ENCODE data around the gene MAPK12. TPM values are rescaled to one million over a fixed set of nuclear protein-coding genes. Genes with fewer than 3 reads are reported as not detected.

Gene MAPK12
- total RNA-seq, 2 experiments from 2014 or later, result 12.3 to 12.4 TPM

DNA sequence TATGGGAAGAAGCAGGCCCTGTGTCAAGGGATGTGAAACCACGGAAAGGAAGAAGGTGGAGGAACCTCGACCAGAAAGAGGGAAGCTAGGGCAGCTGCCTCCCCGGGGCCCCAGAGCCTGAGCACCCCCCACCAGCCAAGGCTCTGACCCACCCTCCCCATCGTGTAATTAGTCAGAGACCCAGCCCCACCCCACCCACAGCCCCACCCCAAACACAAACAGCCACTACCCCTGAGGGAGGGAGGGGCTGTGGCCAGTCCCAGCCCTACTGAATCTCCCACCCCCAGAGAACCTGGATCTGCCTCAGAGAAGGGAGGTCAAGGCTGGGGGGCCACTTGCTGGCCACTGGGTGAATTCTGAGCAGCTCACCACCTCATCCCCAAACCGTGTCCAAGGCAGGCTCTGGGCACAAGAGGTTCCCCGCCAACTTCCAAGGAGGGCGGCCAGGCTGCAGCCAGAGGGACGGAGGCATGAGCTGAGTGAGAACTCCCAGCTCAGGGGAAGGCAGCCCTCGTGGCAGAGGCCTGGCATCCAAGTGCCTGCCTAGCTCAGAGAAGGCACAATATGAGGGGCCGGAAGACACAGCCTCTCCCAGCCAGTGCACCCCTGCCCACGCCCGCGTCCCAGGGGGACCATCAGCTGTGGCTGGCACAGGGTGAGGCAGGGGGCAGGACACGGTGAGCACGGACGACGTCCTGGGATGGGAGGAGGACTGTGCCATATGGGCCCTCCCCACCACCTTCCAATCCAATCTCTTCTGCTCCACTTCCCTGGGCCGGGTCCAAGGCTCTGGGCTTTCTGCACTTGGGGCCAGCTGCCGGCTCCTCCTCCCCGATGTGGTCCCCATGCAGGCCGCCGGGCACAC lies 43.3 kb upstream of the MAPK12 start:
- Mint-ChIP-seq H3K27me3 (ENCODE audit: low read depth) (peaks cover 18% of the 10 kb centered on the region), H3K27ac (no peak overlapping the region), H3K4me1 (ENCODE audit: low read depth) (peaks cover 6% of the 10 kb centered on the region), H3K4me3 (no peak overlapping the region), H3K36me3 (ENCODE audit: low read depth) (no peaks in the 10 kb centered on the region), H3K9me3 (no peaks in the 10 kb centered on the region)
- intact Hi-C loops (cut with micrococcal nuclease), result no loop called here
- DNase-seq, result no peak
- CTCF ChIA-PET, result no interaction called here

DNA sequence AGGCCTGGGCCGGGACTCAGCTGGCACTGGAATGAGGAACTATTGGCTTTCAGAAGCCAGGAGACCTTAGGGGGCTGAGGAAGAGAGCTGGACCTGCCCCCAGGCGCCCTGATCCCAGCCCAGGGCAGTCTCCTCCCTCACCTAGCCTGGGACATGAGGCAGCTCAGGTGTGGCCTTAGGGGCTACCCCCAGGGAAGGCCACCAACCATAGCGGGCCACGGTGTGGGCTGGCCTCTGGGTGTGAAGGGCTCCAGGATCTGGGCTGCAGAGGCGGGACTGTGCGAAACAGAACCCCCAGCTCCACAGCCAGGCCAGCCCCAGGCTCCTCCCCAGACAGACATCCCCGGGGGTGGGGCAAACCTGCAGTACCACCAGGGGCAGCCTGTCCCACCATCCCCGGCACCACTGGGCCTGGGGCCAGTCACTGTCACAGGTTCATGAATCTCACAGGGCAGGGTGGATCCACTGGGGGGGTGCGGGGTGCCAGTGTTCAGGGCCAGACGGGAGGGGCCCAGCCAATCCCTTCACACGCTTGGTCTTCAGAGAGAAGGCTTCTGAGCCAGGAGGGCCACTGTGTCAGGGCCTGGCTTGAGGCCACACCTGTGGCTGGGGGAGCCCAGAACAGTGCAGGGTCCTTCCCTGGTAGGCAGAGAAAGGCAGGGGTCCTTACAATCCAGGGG lies 42.5 kb upstream of the MAPK12 start:
- Mint-ChIP-seq H3K9me3 (no peaks in the 10 kb centered on the region), H3K4me3 (no peak overlapping the region)
- DNase-seq, result no peak

DNA sequence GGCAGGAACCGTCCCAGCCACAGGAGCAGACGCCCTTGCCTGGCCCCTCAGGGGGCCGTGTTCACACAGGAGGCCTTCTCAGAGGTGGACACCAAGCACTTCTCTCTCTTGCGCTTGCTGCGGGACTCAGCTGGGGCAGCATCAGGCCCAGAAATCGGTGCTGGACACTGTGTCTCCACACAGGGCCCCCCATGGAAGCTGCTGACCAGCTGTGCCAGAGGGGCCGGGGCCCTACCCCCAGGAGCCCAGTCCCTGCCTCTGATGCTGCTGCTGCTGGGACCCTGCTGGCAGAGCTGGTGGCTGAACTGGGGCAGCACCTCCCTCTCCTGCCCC lies 42.0 kb upstream of the MAPK12 start:
- intact Hi-C loops (cut with micrococcal nuclease), result no loop called here
- DNase-seq, result no peak
- no peaks in the 10 kb centered on the region for H3K9me3 Mint-ChIP-seq
- CTCF ChIA-PET, result no interaction called here
- peaks cover 20% of the 10 kb centered on the region for H3K27me3 Mint-ChIP-seq (ENCODE audit: low read depth)
- H3K27ac Mint-ChIP-seq, result no peak overlapping the region
- no peaks in the 10 kb centered on the region for H3K36me3 Mint-ChIP-seq (ENCODE audit: low read depth)
- peaks cover 6% of the 10 kb centered on the region for H3K4me1 Mint-ChIP-seq (ENCODE audit: low read depth)
- no peak overlapping the region for H3K4me3 Mint-ChIP-seq

More for the DNA sequence above, 42.5 kb upstream of the MAPK12 start:
- H3K36me3 Mint-ChIP-seq (ENCODE audit: low read depth), result no peaks in the 10 kb centered on the region
- intact Hi-C loops (cut with micrococcal nuclease), result no loop called here
- H3K4me1 Mint-ChIP-seq (ENCODE audit: low read depth), result peaks cover 6% of the 10 kb centered on the region
- no peak overlapping the region for H3K27ac Mint-ChIP-seq
- CTCF ChIA-PET, result no interaction called here
- H3K27me3 Mint-ChIP-seq (ENCODE audit: low read depth), result peaks cover 18% of the 10 kb centered on the region

GRCh38 chr22:50302564-50302963 lies 41.1 kb upstream of the MAPK12 start:
- H3K27ac Mint-ChIP-seq, result no peak overlapping the region
- H3K4me3 Mint-ChIP-seq, result no peak overlapping the region
- CTCF ChIA-PET, result interaction anchor here (0.6 kb wide), 1 partner anchor 30 kb away, joined by 3 read pairs; no protein-coding TSS in a partner anchor
- no peaks in the 10 kb centered on the region for H3K36me3 Mint-ChIP-seq (ENCODE audit: low read depth)
- H3K9me3 Mint-ChIP-seq, result no peaks in the 10 kb centered on the region
- peaks cover 22% of the 10 kb centered on the region for H3K27me3 Mint-ChIP-seq (ENCODE audit: low read depth)
- DNase-seq, result no peak
- intact Hi-C loops (cut with micrococcal nuclease), result no loop called here
- peaks cover 6% of the 10 kb centered on the region for H3K4me1 Mint-ChIP-seq (ENCODE audit: low read depth)

DNA sequence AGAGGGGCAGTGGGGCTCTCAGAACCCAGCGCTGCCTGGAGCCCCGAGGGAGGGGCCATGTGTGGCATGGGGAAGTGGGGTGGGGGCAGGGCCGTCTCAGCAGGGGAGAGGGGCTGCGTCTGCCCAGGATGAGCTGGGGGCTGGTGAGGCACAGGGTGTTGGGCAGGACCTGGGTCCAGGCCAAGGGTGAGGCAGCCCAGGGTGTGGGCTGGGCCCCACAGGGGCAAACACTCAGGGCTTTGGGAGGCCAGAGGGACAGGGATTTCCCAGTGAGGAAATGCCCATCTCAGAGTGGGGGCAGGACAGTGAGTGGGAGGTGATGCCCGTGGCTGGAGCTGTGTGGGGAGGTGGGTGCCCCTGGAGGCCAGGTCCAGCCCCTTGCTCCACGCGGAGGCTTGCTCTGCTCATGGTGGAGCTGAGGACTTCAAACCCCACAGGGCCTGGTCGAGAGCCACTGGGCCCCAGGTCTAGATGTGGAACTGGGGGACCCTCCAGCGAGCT lies 40.6 kb upstream of the MAPK12 start:
- intact Hi-C loops (cut with micrococcal nuclease), result no loop called here
- Mint-ChIP-seq H3K36me3 (ENCODE audit: low read depth) (no peaks in the 10 kb centered on the region), H3K27ac (no peak overlapping the region), H3K27me3 (ENCODE audit: low read depth) (peaks cover 22% of the 10 kb centered on the region), H3K9me3 (no peaks in the 10 kb centered on the region), H3K4me1 (ENCODE audit: low read depth) (peaks cover 6% of the 10 kb centered on the region), H3K4me3 (no peak overlapping the region)
- CTCF ChIA-PET, result interaction anchor here (0.6 kb wide), 1 partner anchor 31 kb away, joined by 3 read pairs; no protein-coding TSS in a partner anchor
- DNase-seq, result no peak

DNA sequence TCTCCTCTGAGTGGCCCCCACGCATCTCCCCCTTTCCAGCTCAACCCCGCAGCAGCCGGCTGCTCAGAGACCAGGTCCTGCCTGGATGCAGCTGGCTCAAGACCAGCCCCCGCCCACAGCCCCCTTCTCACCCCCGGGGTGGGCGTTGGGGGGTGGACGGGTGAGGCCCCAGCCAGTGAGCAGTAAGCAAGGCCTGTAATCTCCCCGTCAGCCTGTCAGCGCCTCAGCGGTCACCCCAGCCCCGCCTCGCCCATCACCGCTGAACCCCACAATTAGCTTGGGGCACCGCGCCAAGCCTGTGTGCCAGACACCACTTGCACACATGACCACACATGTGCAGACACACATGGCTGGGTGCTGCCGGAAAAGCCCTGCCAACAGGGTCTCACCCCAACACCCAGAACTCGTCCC lies 40.1 kb upstream of the MAPK12 start:
- intact Hi-C loops (cut with micrococcal nuclease), result no loop called here
- no peak overlapping the region for H3K4me3 Mint-ChIP-seq
- peaks cover 6% of the 10 kb centered on the region for H3K4me1 Mint-ChIP-seq (ENCODE audit: low read depth)
- CTCF ChIA-PET, result interaction anchor here (0.6 kb wide), 1 partner anchor 31 kb away, joined by 3 read pairs; no protein-coding TSS in a partner anchor
- H3K27ac Mint-ChIP-seq, result no peak overlapping the region
- H3K9me3 Mint-ChIP-seq, result no peaks in the 10 kb centered on the region
- no peak for DNase-seq
- H3K27me3 Mint-ChIP-seq (ENCODE audit: low read depth), result peaks cover 22% of the 10 kb centered on the region
- no peaks in the 10 kb centered on the region for H3K36me3 Mint-ChIP-seq (ENCODE audit: low read depth)

DNA sequence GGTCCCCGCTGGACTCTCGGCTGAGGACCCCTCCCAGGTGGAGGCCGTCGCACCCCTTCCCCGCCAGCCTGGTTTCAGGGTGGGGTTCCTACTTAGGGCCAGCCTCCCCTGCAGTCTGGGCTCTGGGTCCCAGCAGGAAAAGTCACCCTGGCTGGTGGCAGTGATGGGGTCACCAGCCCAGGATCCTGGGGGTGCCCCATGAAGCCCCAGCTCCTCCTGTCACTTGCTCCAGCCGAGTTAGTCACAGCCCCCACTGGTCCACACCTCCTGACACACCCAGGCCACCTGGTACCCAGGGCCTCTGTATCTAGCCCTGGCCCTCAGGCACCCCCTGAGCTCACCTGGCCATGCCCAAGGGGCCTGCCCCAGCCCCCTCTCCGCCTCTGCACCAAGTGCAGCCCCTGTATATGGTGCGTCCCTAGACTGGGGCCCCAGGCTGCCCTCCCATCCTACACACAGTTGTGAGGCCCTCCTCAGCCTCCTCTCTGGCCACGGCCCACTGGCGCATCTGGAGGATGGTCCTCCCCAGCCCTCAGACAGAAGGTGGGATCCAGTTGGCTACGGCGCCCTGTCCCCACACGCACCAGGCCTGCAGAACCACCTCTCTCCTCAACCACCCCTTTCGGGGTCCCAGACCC lies 39.3 kb upstream of the MAPK12 start:
- H3K4me3 Mint-ChIP-seq, result no peak overlapping the region

DNA sequence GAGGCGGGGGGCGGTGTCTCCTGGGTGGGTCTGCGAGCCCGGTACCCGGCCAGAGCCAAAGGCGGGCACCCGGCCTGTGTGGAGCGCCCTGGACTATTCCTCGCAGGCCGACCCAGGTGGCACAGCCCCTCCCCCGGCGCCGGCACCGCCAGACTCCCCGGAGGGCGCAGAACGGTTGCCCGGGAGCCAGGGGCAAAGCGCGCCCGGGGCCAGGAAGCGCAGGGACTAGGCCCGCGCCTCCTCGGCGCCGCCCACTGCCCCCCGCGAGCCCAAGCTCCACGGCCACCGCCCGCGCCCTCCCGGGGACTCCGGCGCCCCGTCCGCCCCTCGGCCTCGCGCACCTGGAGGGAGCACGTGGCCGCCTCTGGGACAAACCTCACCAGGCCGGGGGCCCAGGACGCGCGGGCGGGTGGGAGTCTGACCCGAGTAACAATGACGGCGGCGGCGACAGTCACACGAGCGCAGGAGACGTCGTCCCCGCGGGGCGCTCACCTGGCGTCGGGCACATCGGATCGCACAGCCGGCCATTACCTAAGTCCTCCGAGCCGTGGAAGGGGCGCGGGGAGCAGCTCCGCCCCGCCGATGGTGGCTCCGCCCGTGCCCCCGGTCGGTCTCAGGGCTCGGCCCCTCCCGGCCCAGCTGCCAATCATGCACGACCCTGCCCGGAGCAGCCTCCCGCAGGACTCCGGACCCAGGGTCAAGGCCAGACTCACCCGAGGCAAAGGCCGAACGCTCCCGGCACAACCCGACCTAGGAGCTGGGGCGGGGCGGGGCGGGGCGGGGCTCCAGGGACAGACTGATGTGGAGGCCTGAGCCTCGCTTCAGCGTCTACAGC lies 38.5 kb upstream of the MAPK12 start:
- no peaks in the 10 kb centered on the region for H3K36me3 Mint-ChIP-seq (ENCODE audit: low read depth)
- H3K27me3 Mint-ChIP-seq (ENCODE audit: low read depth), result peaks cover 15% of the 10 kb centered on the region
- no peak overlapping the region for H3K27ac Mint-ChIP-seq
- CTCF ChIA-PET, result interaction anchor here (1.0 kb wide), 1 partner anchor 42 kb away, joined by 3 read pairs; no protein-coding TSS in a partner anchor
- DNase-seq, result no peak
- H3K9me3 Mint-ChIP-seq, result no peaks in the 10 kb centered on the region
- H3K4me3 Mint-ChIP-seq, result no peak overlapping the region
- intact Hi-C loops (cut with micrococcal nuclease), result no loop called here
- no peaks in the 10 kb centered on the region for H3K4me1 Mint-ChIP-seq (ENCODE audit: low read depth)

More for the DNA sequence above, 39.3 kb upstream of the MAPK12 start:
- Mint-ChIP-seq H3K4me1 (ENCODE audit: low read depth) (no peaks in the 10 kb centered on the region), H3K9me3 (no peaks in the 10 kb centered on the region), H3K27ac (no peak overlapping the region), H3K27me3 (ENCODE audit: low read depth) (peaks cover 15% of the 10 kb centered on the region), H3K36me3 (ENCODE audit: low read depth) (no peaks in the 10 kb centered on the region)
- CTCF ChIA-PET, result no interaction called here
- no peak for DNase-seq
- intact Hi-C loops (cut with micrococcal nuclease), result no loop called here

DNA sequence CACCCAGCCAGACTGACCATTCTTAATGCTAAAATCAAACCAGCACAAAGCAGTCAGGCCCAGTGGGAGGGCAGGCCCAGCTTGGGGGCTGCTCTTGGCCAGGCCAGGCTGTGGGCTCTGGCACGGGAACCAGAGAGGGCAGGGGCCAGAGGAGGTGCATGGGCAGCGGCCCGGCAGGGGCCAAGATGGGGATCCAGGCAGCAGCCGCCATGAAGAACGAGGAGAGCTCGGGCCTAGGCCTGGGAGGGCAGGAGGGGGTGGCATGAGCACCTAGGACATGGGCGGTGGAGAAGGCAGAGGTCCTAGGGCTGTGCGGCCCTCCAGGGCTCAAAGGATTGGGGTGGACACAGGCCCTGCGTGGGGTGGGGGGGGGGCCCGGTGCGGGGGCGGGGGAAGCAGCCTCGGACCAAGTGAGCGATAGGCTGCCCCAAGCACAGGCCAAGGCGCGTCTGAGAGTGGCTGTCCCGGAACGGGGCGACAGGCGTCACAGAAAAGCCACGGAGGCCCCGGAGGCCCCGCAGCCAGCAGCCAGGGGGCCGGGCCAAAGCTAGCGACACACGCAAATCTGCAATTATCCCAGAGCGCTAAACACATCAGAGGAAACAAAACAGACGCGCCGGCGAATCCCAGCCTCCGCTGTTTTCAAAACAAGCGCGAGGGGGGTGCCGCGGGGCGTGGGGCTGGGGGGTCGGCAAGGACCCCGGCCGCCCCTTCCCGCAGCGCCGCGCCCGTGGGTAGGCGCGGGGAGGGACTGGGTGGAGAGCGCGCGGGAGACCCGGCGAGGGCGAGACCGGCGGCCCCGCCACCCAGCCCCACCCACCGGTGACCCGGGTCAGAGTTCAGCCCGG lies 37.7 kb upstream of the MAPK12 start:
- Mint-ChIP-seq H3K4me3 (no peak overlapping the region), H3K27ac (no peak overlapping the region), H3K27me3 (ENCODE audit: low read depth) (peaks cover 13% of the 10 kb centered on the region), H3K9me3 (no peaks in the 10 kb centered on the region), H3K4me1 (ENCODE audit: low read depth) (no peaks in the 10 kb centered on the region), H3K36me3 (ENCODE audit: low read depth) (no peaks in the 10 kb centered on the region)
- CTCF ChIA-PET, result interaction anchor here (1.0 kb wide), 1 partner anchor 43 kb away, joined by 3 read pairs; no protein-coding TSS in a partner anchor
- intact Hi-C loops (cut with micrococcal nuclease), result no loop called here
- no peak for DNase-seq

GRCh38 chr22:50298266-50298637 lies 36.8 kb upstream of the MAPK12 start:
- Mint-ChIP-seq H3K27me3 (ENCODE audit: low read depth) (peaks cover 13% of the 10 kb centered on the region), H3K9me3 (no peaks in the 10 kb centered on the region), H3K4me1 (ENCODE audit: low read depth) (no peaks in the 10 kb centered on the region), H3K4me3 (no peak overlapping the region), H3K36me3 (ENCODE audit: low read depth) (no peaks in the 10 kb centered on the region), H3K27ac (no peak overlapping the region)
- CTCF ChIA-PET, result no interaction called here
- no peak for DNase-seq
- intact Hi-C loops (cut with micrococcal nuclease), result no loop called here

DNA sequence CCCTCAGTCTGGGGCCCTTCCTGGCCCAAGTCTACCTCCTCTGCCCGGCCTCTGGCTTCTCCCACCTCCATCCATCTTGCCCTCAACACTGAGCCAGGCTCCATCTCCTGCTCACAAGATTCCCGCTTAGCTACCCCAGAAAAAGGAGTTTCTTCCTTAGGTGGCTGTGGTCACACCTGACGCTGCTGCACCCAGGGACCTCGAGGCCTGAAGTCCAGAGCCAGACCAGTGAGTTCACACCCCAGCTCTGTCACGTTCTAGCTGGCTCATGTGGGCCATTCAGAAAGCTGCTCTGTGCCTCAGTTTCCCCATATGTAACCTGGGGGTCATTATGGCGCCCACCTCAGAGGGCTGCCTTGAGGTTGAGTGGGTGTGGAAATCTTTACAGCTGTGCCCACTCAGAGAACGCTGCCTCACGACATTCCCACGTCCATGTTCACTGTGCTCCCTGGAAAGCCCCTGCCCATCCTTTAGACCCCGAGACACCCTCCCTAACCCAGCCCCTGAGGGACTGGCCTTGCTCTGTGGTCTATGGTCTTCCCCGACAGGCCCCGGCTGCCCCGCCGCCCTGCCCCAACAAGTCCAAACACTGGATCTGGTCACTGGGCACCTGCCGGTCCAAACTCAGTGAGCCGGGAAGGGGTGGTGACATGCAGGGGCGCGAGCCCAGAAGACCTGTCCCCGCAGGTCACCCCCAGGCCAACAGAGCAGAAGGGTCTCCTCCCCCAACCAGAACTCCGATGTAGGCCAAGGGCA lies 36.2 kb upstream of the MAPK12 start:
- CTCF ChIA-PET, result no interaction called here
- H3K4me3 Mint-ChIP-seq, result no peak overlapping the region
- no peaks in the 10 kb centered on the region for H3K36me3 Mint-ChIP-seq (ENCODE audit: low read depth)
- H3K4me1 Mint-ChIP-seq (ENCODE audit: low read depth), result peaks cover 3% of the 10 kb centered on the region
- H3K27me3 Mint-ChIP-seq (ENCODE audit: low read depth), result peaks cover 13% of the 10 kb centered on the region
- DNase-seq, result no peak
- no peak overlapping the region for H3K27ac Mint-ChIP-seq
- no peaks in the 10 kb centered on the region for H3K9me3 Mint-ChIP-seq
- intact Hi-C loops (cut with micrococcal nuclease), result no loop called here
